Right lobe of liver (tissue), 6 donors: ENCODE results near the gene ACRBP. TPM values are rescaled to one million over a fixed set of nuclear protein-coding genes. Genes with fewer than 3 reads are reported as not detected.
"Not testable (repeated sequence)": the region's sequence is repeated elsewhere in the genome, so short reads cannot be mapped to it uniquely, and the experiment has no call there.

Experiments used
- ATAC-seq, 4 donors: fragments of 200-7000 bp; cut with Tn5 transposase; one replicate each; pipeline ENCODE4 v1.9.1; 2020; ENCODE audit warnings: mild to moderate bottlenecking in 4 of 4, moderate library complexity in 4 of 4
- DNase-seq, 3 donors: peaks; one replicate each; pipeline ENCODE4 v3.0.0-alpha.2; 2020
- H3K27ac ChIP-seq, 3 donors: fragments of 200-600 bp; one replicate each; pipeline ENCODE4 v1.8.0; 2022
- H3K27me3 ChIP-seq, 2 donors: fragments of 200-600 bp; one replicate each; pipeline ENCODE4 v1.8.0; 2022
- H3K36me3 ChIP-seq, 4 donors: fragments of 200-600 bp; sonication (generic) in 1 of 4; one replicate each; pipeline versions ENCODE4 v1.5.1 to v1.8.0; 2017 to 2022; ENCODE audit warnings: control low read depth in 1 of 4
- H3K4me1 ChIP-seq, 4 donors: fragments of 200-600 bp; sonication (generic) in 1 of 4; one replicate each; pipeline versions ENCODE4 v1.5.1 to v1.8.0; 2017 to 2022; ENCODE audit warnings: control low read depth in 1 of 4
- H3K4me3 ChIP-seq, 3 donors: fragments of 200-600 bp; one replicate each; pipeline ENCODE4 v1.8.0; 2022
- H3K9me3 ChIP-seq, 4 donors: fragments of 200-600 bp; sonication (generic) in 1 of 4; one replicate each; pipeline versions ENCODE4 v1.5.1 to v1.8.0; 2017 to 2022; ENCODE audit warnings: control low read depth in 1 of 4
- POLR2A ChIP-seq: fragments of 450-650 bp; IDR thresholded peaks from one replicate; pipeline ENCODE4 v1.6.1; 2017; ENCODE audit warnings: antibody characterized with exemption, mild to moderate bottlenecking
- WGBS: methylation state at CpG from one replicate; pipeline ENCODE4 v1.1.6; 2018; ENCODE audit warnings: low coverage, low lambda C conversion rate; ENCODE audit not compliant: insufficient coverage; ENCODE audit errors: missing lambda C conversion rate; 5-methylcytosine and 5-hydroxymethylcytosine counted together
- intact Hi-C, 2 donors: fragments of 100-400 bp; cut with DNase I; formaldehyde crosslinking; loops; one replicate each; pipeline versions ENCODE4 v1.11.2 to v1.14.1; 2022
- total RNA-seq, 6 experiments: library from RNA; depleted of rRNA in 2 of 6; stranded (reverse); fragments of >200 nt in 2 of 6; fragmentation: NEBNext Ultra II Directional in 3 of 6; extraction: Animal tissue kit (Norgen Biotek cat#: 25700) in 3 of 6; gene quantifications; one replicate each; pipeline versions ENCODE4 v1.1.0 to v1.2.4, GENCODE V29; 2016 to 2023
- TF ChIP-seq, protein P1 (sequence below), 4 donors: fragments of 200-600 bp in 3 of 4; fragments of 450-650 bp in 1 of 4; IDR thresholded peaks; one replicate each; pipeline versions ENCODE4 v1.5.1 to v1.8.0; 2016 to 2022; ENCODE audit warnings: antibody characterized with exemption in 4 of 4, mild to moderate bottlenecking in 2 of 4
- donor health status: DM: no; HTN: yes; CAD: no.
- donor health status: DM: no; HTN: no; CAD: no.
- donor health status: DM: no; HTN: no; CAD: no.
- donor health status: DM: no; HTN: yes; CAD: no.
- donor health status: DM: no; HTN: yes; CAD: no.

Gene ACRBP
- total RNA-seq, 6 experiments from 2014 or later, result 0.95 to 3.3 (median 1.7) TPM; not detected in 1

DNA sequence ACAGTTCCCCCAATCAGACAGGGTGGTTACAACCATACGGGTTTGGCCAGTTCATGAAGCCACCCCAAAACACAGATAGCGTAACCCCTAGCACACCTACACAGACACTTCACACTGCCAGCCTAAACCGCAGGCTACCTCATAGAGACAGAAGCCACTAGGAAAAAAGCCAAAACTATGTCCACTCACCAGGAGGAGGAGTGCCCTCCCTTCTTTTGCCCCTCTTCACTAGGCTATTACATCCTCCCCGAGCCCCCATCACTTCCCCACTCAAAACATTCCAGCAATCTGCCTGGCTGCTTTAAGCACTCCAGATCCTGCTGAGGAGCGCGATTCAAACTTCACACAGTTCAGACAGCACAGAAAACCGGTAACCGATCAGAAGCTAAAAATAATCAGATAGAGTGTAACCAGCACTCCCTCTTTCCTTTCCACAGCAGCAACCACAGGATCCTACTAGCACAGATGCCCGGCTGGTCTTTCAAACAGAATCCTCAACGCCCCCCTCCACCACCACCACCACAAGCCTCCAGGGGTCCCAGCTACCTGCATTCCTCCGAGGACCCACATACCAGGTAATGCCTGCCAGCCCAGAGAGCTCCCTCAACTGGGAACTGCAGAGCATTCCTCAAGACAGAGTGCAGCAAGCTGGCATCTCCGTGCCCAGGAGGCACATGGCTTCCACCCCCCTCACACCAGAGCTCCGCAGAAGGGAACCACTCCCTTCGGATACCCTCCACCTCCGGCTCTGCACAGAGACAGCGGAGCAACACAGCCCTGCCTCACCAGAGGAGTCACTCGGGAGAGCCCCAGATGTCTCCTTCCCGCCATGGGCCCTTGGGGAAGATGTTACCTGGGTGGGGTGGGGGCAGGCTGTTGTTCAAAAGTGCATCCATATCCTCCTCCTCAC is 41.6 kb downstream of the ACRBP start:
- Histone ChIP-seq H3K27ac (peak overlapping the region; percentile 85 to 93 (median 86)), H3K36me3 (peaks cover 7 to 19% (median 12%) of the 10 kb centered on the region in 4 donors), H3K9me3 (no peaks in the 10 kb centered on the region), H3K27me3 (no peaks in the 10 kb centered on the region), H3K4me1 (peaks cover 0 to 35% (median 11%) of the 10 kb centered on the region in 4 donors), H3K4me3 (peak overlapping the region; percentile 79 to 85 (median 82))
- WGBS, result under 1% methylated on average over 17 of the region's 18 CpGs
- TF ChIP-seq POLR2A, result no peak
- TF ChIP-seq, protein P1, sequence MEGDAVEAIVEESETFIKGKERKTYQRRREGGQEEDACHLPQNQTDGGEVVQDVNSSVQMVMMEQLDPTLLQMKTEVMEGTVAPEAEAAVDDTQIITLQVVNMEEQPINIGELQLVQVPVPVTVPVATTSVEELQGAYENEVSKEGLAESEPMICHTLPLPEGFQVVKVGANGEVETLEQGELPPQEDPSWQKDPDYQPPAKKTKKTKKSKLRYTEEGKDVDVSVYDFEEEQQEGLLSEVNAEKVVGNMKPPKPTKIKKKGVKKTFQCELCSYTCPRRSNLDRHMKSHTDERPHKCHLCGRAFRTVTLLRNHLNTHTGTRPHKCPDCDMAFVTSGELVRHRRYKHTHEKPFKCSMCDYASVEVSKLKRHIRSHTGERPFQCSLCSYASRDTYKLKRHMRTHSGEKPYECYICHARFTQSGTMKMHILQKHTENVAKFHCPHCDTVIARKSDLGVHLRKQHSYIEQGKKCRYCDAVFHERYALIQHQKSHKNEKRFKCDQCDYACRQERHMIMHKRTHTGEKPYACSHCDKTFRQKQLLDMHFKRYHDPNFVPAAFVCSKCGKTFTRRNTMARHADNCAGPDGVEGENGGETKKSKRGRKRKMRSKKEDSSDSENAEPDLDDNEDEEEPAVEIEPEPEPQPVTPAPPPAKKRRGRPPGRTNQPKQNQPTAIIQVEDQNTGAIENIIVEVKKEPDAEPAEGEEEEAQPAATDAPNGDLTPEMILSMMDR (IDR thresholded peaks at IDR 0.05), result no peak
- intact Hi-C loops, result no loop called here
- DNase-seq, result no peak
- peak; percentile 2 to 18 (median 6) for ATAC-seq

DNA sequence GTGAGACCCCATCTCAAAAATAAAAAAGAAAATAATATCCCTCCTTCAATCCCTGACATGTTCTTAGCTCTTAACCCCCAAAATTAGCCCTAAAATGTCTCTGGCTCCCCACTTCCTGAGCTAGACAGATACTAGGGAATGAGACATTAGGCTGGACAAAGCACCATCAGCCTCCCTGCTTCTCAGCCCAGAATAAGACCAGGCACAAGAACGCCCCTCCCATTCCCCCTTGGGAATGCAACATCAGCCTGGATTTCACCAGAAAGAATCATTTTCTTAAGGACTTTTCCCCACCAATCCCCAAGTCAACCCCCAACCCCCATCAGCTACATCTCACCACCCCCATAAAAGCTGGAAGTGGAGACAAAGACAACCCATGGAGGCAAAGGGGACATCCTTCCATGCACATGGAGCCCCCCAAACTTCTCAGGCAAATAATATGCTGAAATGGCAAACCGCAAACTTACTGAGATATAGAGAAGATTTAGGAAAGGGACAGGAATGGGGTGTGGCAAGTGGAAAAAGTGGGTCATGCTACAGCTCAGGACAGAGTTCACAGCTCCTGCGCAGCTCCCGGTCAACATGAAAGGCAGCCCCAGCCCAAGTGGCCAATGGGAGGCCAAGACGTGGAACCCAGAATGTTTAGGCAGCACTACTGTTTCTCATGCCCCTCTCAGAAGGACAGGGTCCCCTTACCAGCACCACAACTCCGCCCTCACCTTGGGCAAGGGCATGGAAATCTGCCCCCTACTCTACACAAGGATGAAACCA is 42.8 kb downstream of the ACRBP start:
- Histone ChIP-seq H3K4me1 (peaks cover 0 to 35% (median 11%) of the 10 kb centered on the region in 4 donors), H3K36me3 (peaks cover 11 to 31% (median 22%) of the 10 kb centered on the region in 4 donors), H3K27ac (peak overlapping the region in 2 of 3 donors; percentile 56 to 85), H3K4me3 (peak overlapping the region; percentile 16 to 82 (median 79)), H3K9me3 (no peaks in the 10 kb centered on the region), H3K27me3 (no peaks in the 10 kb centered on the region)
- DNase-seq (peak; percentile 54 to 65 (median 64)), ATAC-seq (peak in 3 of 4 donors; percentile 10 to 30 (median 11))
- no peak for TF ChIP-seq POLR2A
- TF ChIP-seq, protein P1 (IDR thresholded peaks at IDR 0.05), result no peak
- intact Hi-C loops, result no loop called here
- WGBS, result 20% methylated on average over 5 of the region's 6 CpGs

DNA sequence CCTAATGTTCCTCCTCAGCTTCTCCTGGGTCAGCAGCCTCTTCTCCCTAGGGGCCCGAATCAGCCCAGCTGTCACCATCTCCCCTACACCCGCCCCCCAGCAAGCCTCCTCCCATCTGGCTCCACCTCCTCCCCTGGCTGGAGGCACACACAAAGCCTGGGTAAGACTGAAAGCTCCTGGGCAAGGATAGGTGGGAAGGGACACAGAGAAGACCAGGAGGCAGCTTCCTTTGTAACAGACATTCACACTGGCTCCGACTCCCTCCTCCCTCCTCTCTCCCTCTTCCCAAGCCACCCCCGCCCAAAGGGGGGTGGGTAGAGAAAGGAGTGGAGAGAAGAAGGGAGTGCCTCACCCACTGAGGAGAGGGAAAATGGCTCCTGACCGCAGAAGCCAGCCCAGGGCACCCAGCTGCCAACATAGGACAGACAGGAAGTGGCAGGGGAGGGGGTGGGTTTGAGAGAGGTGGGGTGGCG is 44.1 kb downstream of the ACRBP start:
- intact Hi-C loops, result no loop called here
- Histone ChIP-seq H3K27me3 (no peaks in the 10 kb centered on the region), H3K36me3 (peaks cover 18 to 44% (median 30%) of the 10 kb centered on the region in 4 donors), H3K4me3 (no peak overlapping the region), H3K9me3 (no peaks in the 10 kb centered on the region), H3K4me1 (peaks cover 0 to 35% (median 11%) of the 10 kb centered on the region in 4 donors), H3K27ac (no peak overlapping the region)
- DNase-seq, result no peak
- 33% methylated on average over 5 of the region's 6 CpGs for WGBS
- TF ChIP-seq, protein P1 (IDR thresholded peaks at IDR 0.05), result no peak
- TF ChIP-seq POLR2A, result no peak
- ATAC-seq, result no peak

DNA sequence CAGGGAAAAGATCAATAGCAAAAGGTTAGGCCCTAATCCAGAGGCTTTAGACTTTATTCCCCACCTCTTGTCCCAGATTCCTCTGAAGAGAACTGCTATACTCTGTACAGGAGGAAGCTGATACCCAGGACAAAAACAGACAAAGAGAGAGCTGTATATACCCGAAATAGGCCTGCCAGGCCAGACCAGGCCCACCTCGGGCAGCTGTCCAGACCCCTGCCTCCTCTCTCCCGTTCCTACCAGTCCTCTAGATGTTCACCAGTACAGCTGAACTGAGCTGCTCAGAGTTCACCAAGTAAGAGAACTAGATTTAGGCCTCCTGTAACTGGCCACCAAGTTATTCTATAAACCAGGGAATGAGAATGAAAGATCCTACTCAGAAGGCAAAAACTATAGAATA is 44.7 kb downstream of the ACRBP start:
- H3K27ac ChIP-seq, result no peak overlapping the region
- no peak for DNase-seq
- H3K4me3 ChIP-seq, result no peak overlapping the region
- TF ChIP-seq POLR2A, result no peak
- TF ChIP-seq, protein P1 (IDR thresholded peaks at IDR 0.05), result no peak
- intact Hi-C loops, result no loop called here
- H3K9me3 ChIP-seq, result no peaks in the 10 kb centered on the region
- ATAC-seq, result no peak
- 41% methylated on average over 3 of the region's 3 CpGs for WGBS
- H3K4me1 ChIP-seq, result peaks cover 0 to 35% (median 11%) of the 10 kb centered on the region in 4 donors
- peaks cover 19 to 50% (median 35%) of the 10 kb centered on the region in 4 donors for H3K36me3 ChIP-seq
- H3K27me3 ChIP-seq, result no peaks in the 10 kb centered on the region

DNA sequence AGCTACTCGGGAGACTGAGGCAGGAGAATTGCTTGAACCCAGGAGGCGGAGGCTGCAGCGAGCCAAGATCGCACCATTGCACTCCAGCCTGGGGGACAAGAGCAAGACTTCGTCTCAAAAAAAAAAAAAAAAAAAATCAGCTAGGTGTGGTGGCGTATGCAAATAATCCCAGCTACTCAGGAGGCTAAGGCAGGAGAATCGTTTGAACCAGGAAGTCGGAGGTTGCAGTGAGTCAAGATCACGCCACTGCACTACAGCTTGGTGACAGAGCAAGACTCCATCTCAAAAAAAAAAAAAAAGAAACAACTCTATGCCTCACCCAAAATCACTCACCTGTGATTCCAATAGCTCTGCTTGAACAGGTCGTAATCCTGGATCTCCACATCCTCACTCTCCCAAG is 51.6 kb downstream of the ACRBP start:
- H3K4me1 ChIP-seq, ATAC-seq, H3K4me3 ChIP-seq, H3K27ac ChIP-seq, H3K9me3 ChIP-seq, intact Hi-C loops, DNase-seq, H3K27me3 ChIP-seq: not testable (repeated sequence)
- WGBS, result 98% methylated on average over 5 of the region's 10 CpGs
- peaks cover 23 to 100% (median 60%) of the 10 kb centered on the region in 4 donors for H3K36me3 ChIP-seq
